Osteocyte (in vitro differentiated cells): ENCODE results near the gene CFAP53. TPM values are rescaled to one million over a fixed set of nuclear protein-coding genes. Genes with fewer than 3 reads are reported as not detected.
A peak's percentile ranks its signal among the peaks of the same experiment; 100 is the strongest.

Experiments used
- DNase-seq: peaks from one replicate; pipeline ENCODE4 v3.0.0; 2021; ENCODE audit warnings: mixed read lengths; ENCODE audit not compliant: unreplicated experiment; ENCODE audit errors: extremely low spot score
- H3K27ac Mint-ChIP-seq: one replicate; pipeline ENCODE4 v1.8.0; 2021; ENCODE audit warnings: mild to moderate bottlenecking, mixed read lengths; ENCODE audit not compliant: unreplicated experiment
- H3K27me3 Mint-ChIP-seq: one replicate; pipeline ENCODE4 v1.8.0; 2021; ENCODE audit warnings: mixed read lengths; ENCODE audit not compliant: unreplicated experiment
- H3K36me3 Mint-ChIP-seq: one replicate; pipeline ENCODE4 v1.8.0; 2021; ENCODE audit warnings: mixed read lengths; ENCODE audit not compliant: unreplicated experiment
- H3K4me1 Mint-ChIP-seq: one replicate; pipeline ENCODE4 v1.8.0; 2021; ENCODE audit warnings: mixed read lengths; ENCODE audit not compliant: unreplicated experiment
- H3K4me3 Mint-ChIP-seq: one replicate; pipeline ENCODE4 v1.8.0; 2021; ENCODE audit warnings: mild to moderate bottlenecking, moderate library complexity, mixed read lengths; ENCODE audit not compliant: unreplicated experiment
- H3K9me3 Mint-ChIP-seq: one replicate; pipeline ENCODE4 v1.8.0; 2021; ENCODE audit warnings: mixed read lengths; ENCODE audit not compliant: unreplicated experiment
- total RNA-seq: library from RNA; stranded (reverse); gene quantifications from 2 replicates; pipeline ENCODE4 v1.2.1, GENCODE V29; 2021
- TF ChIP-seq, protein P1 (sequence below): fragments of 200-600 bp; sonication (generic); IDR thresholded peaks from 2 replicates; pipeline ENCODE4 v1.5.0; 2021; ENCODE audit warnings: antibody characterized with exemption, mild to moderate bottlenecking, moderate library complexity

Gene CFAP53
- total RNA-seq, 1 donor from 2014 or later: 0.78 TPM

DNA sequence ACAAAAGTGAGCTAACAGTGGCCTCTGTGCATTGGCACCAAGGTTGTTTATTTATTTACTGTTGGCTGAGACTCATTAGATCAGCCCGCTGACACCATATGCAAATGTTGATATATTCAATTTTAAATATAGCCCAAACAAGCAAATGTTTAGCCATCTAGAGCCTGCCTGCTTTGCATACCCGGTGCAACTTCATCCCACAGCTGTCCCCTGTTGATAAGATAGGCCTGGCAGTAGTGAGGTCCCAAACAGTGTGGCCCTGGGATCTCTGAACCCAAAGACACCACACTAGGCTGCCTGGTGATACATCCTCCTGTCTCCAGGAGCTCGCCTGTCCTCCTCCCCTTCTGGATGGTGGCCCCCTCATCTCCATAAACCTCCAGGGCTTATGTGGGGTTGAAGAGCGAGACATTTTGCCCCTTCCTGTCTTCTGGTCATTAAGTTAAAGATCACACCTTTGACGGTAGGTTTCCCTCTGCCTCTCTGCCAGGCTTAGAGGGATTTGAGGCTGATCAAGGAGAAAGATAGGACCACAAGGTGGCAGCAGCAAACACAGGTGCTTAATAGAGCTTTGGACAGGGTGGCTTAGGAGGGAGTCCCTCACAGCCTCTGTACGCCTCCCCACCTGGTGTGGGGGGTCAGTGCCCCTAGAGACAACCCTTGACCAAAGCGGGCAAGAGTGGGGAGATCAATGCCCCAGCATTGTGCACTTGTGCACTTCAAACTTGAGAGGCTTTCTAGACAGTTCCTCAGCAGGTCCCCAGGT is 47.7 kb downstream of the CFAP53 start:
- H3K36me3 Mint-ChIP-seq: peaks cover 2% of the 10 kb centered on the region
- H3K4me3 Mint-ChIP-seq: no peak overlapping the region
- no peak overlapping the region for H3K27ac Mint-ChIP-seq
- TF ChIP-seq, protein P1, sequence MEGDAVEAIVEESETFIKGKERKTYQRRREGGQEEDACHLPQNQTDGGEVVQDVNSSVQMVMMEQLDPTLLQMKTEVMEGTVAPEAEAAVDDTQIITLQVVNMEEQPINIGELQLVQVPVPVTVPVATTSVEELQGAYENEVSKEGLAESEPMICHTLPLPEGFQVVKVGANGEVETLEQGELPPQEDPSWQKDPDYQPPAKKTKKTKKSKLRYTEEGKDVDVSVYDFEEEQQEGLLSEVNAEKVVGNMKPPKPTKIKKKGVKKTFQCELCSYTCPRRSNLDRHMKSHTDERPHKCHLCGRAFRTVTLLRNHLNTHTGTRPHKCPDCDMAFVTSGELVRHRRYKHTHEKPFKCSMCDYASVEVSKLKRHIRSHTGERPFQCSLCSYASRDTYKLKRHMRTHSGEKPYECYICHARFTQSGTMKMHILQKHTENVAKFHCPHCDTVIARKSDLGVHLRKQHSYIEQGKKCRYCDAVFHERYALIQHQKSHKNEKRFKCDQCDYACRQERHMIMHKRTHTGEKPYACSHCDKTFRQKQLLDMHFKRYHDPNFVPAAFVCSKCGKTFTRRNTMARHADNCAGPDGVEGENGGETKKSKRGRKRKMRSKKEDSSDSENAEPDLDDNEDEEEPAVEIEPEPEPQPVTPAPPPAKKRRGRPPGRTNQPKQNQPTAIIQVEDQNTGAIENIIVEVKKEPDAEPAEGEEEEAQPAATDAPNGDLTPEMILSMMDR: no peak
- no peak for DNase-seq
- H3K27me3 Mint-ChIP-seq: peaks cover 12% of the 10 kb centered on the region
- peaks cover 22% of the 10 kb centered on the region for H3K9me3 Mint-ChIP-seq
- no peaks in the 10 kb centered on the region for H3K4me1 Mint-ChIP-seq

DNA sequence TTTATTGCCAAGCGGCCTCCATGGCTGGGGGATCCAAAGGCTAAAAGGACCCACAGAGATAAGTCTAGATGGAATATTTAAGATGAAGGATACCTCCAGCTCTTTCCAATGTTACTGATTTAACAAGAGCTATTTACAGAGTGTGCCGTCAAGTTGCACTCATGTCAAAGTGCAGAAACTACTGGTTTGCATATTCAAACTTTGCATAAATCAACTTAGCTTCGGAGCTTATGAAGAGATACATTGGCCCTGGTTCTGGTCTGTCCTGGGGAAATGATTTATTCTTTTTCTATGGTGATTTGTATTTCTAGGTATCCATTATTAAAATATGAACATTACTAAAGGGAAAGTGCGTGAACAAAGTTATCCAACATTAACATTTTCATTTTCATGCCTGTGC is 57.0 kb downstream of the CFAP53 start:
- H3K27me3 Mint-ChIP-seq: peaks cover 20% of the 10 kb centered on the region
- H3K36me3 Mint-ChIP-seq: no peaks in the 10 kb centered on the region
- DNase-seq: no peak
- no peak overlapping the region for H3K27ac Mint-ChIP-seq
- TF ChIP-seq, protein P1: no peak
- H3K9me3 Mint-ChIP-seq: no peaks in the 10 kb centered on the region
- no peak overlapping the region for H3K4me3 Mint-ChIP-seq
- no peaks in the 10 kb centered on the region for H3K4me1 Mint-ChIP-seq

DNA sequence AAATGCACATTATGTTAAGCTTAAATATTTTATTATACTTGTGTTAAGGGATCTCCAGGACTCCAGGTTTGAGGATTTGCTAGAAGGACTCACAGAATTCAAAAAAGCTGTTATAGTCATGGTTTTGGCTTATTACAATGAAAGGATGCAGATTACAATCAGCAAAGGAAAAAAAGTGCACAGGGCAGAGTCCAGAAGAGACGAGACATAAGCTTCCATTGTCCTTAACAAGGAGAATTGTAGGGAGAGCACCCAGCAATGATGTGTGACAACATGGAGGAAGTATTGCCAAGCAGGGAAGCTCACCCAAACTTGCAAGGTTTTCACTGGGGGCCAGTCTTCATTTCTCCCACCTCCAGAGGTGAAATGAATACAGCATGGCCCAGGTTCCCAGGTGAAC is 58.6 kb downstream of the CFAP53 start:
- Mint-ChIP-seq H3K27me3 (peaks cover 27% of the 10 kb centered on the region), H3K4me3 (no peak overlapping the region), H3K36me3 (no peaks in the 10 kb centered on the region), H3K9me3 (no peaks in the 10 kb centered on the region), H3K4me1 (no peaks in the 10 kb centered on the region), H3K27ac (no peak overlapping the region)
- TF ChIP-seq, protein P1: no peak
- DNase-seq: no peak

DNA sequence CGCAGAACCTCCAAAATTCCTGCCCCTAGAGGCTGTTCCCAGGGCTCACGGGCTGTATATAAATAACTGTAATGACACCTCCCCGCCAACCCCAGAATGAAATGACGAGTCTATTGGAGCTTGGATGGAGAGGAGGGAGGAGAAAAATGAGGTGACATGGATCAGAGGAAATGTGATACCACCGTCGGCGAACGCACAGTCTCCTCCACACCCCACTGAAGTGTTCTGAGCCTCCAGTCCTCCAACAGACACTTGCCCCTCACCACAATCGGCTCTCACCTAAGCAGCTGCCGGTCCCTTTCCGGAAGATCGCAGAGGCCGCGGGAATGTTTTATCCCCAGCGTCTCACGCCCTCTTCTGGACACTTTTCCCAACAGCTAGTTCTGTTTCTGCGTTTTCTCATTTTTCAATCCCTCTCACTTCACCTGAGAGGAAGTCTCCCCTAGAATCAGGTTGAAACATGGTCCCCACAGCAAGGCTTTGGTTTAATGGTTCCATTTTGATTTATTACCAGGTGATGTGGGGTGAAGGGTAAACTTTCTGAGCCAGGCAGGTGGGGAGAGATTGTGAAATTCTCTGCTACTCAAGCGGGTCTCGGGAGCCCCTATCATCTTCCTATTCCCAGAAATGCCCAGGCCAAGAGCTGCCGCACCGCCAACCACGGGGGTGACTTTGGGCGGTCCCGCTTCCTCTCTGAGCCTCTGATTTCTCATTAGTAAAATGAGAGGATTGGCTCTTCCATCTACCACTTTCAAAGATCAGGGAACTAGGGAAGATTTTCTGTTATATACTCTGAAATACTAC is 62.3 kb downstream of the CFAP53 start:
- TF ChIP-seq, protein P1: peak; percentile 55
- Mint-ChIP-seq H3K4me3 (no peak overlapping the region), H3K27me3 (peaks cover 30% of the 10 kb centered on the region), H3K4me1 (no peaks in the 10 kb centered on the region), H3K9me3 (peaks cover 4% of the 10 kb centered on the region), H3K27ac (no peak overlapping the region), H3K36me3 (no peaks in the 10 kb centered on the region)
- no peak for DNase-seq

DNA sequence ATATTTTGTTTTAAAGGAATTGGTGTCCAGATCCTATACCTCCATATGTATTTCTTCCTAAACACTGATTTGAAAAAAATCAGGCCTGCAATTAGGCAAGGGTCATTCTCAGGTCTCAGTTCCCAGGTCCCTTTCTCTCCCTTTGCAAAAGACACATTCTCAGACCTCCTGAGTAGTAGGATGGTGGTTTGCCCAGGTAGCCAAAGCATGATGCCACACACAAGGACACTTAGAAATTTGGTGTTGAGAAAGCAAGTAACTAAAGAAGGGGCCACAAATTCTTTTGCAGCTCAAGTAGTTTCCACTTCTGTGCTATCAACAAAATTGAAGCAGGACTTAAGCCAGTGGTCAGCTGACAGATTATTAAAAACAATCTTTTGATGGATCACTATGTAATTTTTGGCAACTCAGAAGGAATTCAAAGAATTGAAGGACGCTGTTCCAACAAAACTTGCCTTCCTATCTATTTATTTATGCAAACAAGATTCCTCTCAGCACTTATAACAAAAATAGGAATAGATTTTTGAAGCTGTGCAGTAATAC is 64.7 kb downstream of the CFAP53 start:
- H3K9me3 Mint-ChIP-seq: peaks cover 9% of the 10 kb centered on the region

More for the DNA sequence above, 64.7 kb downstream of the CFAP53 start:
- Mint-ChIP-seq H3K27ac (no peak overlapping the region), H3K4me3 (no peak overlapping the region), H3K36me3 (no peaks in the 10 kb centered on the region), H3K4me1 (no peaks in the 10 kb centered on the region), H3K27me3 (peaks cover 41% of the 10 kb centered on the region)
- TF ChIP-seq, protein P1: no peak
- DNase-seq: no peak
